NOMO-1 (cell line): Measurements from ENCODE around the gene ATF1.

Source experiments
- DNase-seq, 2 experiments: peaks; one replicate each; lab custom pipeline; 2025; ENCODE audit not compliant: unreplicated experiment in 2 of 2; lab: John Stamatoyannopoulos, UW

ATF1 gene

DNA sequence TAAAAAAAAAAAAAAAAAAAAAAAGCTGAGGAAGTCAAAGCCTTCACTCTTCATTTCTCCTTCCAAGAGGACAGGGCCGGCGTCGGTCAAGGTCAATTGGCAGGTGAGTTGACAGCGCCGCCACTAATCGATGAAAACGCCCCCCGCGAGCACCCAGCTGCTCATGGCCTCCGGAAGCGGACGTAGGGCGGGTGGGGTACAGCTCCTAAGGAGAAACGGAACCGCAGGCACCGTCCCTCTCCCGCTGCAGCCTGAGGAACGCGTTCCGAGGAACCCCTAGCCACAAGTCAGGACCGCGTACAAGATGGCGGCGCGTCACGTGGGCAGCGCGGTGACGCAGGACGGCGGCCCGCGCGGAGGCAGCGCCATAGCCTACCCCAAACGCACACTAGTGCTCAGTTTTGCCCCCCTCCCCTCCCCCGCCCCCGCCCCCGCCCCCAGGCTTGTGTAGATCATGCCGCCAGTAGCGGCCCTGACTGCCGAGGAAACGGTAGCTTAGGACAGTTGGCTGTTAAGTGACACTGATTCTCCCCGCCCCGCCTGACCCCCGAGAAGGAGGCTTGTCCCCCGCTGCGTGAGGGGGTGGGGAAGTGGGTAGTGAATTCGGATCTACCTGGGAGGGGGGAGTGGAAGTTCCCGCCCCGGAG, at the start of gene ATF1:
ATF1 (plus strand) TSS at position 463 of the 647 bp plus-strand sequence. CDS start 16,045 bp downstream, outside the sequence.
- DNase-seq, result peak; percentile 87 to 89

- DNase-seq, result no peak
Observed at GRCh38 chr12:50715174-50715573, 48.7 kb upstream of the ATF1 start.

DNA sequence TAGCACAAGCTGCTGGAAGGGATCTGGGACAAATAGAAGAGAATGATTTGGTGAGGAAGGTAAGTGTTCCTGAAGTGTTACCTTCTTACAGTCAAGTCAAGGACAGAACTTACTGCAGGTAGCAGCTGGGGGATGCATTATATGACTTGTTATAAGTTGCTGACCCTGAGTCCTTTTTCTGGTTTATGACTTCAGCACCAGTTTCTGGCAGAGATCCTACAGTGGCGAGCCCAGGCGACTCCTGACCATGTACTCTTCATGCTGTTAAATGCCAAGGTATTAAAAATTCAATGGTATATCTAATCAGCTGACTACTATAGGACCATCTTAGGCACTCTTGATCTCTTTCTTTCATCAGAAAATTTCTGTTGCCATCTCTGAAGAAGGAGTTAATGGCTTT, 45.1 kb upstream of the ATF1 start:
- no peak for DNase-seq

DNA sequence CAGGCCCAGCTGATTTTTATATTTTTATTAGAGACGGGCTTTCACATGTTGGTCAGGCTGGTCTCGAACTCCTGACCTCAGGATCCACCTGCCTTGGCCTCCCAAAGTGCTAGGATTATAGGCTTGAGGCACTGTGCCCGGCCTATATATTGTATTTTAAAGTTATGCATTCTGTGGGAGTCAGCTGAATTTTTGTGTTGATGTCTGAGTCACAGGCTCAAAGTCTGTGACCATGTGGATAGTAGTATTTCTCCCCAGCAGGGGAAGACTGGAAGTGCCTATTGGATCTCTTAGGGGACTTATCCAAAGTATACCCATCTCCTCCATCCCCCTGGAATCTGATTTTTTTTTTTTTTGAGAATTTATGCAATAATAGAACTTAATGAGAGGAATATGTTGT, 43.8 kb upstream of the ATF1 start:
- no peak for DNase-seq

- DNase-seq, result no peak
Observed at GRCh38 chr12:50720501-50720900, 43.4 kb upstream of the ATF1 start.

DNA sequence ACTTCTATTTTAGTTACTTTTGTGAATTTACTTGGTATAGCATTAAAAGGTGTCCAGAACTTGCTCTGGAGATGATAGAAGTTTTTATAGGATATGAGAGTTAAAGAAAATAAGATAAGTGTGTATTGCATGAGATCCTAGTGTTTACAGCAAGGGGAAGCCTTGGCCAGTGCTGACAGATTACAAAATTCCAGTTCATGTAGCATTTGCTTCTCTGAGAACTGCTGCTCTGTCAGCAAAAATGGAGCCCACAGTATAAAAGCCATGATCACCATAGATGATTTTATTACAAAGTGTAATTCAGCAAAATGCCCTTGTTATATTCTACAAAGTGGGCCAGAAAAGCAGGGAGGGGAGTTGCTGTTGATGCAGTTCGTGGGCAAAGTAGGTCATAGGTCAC, 40.0 kb upstream of the ATF1 start:
- no peak for DNase-seq

- no peak for DNase-seq
Observed at GRCh38 chr12:50725011-50725942, 38.6 kb upstream of the ATF1 start.

DNA sequence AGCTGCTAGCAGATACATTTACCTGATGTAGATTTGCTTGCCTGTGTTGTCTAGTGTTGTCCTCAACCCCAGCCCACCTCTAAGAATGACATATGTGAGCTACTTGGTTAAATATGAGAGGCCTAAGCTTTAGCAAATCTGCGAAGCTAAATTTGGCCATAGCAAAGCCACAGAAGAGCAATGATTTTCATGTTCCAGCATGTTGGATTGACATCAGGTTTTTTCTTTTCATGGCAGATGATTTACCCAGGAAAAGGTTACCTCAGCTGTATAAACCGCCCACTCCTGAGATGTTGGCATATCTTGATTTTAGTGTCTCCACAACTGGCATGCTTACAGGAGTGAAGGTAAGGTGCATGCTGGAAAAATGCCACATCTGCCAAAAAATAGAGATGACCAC, 36.4 kb upstream of the ATF1 start:
- DNase-seq, result no peak

DNA sequence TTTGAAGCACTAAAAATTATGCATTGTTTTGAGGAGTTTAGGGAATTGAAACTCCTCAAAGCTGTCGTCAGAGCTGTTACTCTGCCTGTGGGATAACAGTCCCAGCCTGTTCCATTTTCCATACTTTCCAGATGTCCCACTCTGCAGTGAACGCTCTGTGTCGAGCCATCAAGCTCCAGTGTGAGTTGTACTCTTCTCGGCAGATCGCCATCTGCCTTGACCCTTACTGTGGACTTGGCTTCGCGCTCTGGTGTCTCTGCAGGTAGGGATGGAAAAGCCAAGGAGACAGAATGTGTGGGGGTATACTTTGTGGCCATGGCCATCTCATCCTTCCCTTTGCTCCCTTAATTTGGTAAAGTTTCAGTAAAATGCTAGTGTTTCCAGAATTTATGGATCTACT, 35.5 kb upstream of the ATF1 start:
- DNase-seq, result no peak

- no peak for DNase-seq
Observed at GRCh38 chr12:50728841-50729240, 35.1 kb upstream of the ATF1 start.

DNA sequence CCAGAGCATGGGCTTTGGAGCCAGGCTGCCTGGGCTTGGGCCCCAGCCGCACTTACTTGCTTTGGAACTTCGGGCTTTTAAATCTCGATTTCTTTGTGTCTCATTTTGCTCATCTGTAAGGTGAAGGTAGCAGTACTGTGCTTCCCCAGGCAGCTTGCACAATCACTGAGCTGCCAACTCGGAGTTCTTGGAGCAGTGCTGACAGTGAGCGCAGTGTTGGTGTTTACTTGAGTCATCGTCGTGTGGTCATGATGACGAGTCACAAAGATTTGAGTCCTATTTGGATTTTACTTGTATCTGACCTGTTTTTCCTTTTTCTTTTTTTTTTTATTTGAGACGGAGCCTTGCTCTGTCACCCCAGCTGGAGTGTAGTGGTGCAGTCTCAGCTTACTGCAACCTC, 31.3 kb upstream of the ATF1 start:
- DNase-seq, result no peak

GRCh38 chr12:50733706-50734105, 30.2 kb upstream of the ATF1 start:
- DNase-seq, result no peak

GRCh38 chr12:50734409-50735263, 29.3 kb upstream of the ATF1 start:
- DNase-seq, result peak; percentile 3 to 17

DNA sequence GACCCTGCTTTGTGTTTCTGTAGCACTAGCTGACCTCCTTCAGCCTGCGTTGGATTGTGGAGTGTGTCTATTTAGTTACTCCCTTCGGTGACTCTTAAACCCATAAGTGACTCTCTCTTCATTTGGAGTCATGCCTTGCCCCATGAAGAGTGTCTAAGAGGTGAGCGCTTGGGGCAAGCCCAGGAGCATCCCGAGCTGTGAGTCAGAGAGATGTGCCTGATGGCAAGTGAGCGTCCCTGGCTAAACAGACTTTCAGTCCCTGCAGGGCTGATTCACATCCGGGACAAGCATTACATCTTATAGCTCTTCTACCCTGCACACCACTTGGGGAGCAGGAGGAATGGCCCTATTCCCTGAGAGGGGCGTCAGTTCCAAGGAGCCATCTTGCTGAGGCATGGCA, 24.3 kb upstream of the ATF1 start:
- no peak for DNase-seq

GRCh38 chr12:50740307-50740706, 23.6 kb upstream of the ATF1 start:
- DNase-seq, result no peak

DNA sequence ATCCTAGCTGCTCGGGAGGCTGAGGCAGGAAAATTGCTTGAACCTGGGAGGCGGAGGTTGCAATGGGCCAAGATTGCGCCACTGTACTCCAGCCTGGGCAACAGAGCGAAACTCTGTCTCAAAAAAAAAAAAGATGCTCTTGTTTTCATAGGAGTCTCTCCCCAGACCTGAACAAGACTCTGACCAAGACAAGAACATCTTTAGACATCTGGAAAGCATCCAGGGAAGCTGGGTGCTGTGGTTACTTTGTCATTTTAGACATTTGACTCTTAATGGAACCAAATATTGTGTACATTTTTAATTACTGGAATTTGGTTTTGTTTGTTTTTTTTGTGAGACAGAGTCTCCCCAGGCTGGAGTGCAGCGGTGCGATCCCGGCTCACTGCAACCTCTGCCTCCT, 21.1 kb upstream of the ATF1 start:
- DNase-seq, result no peak

DNA sequence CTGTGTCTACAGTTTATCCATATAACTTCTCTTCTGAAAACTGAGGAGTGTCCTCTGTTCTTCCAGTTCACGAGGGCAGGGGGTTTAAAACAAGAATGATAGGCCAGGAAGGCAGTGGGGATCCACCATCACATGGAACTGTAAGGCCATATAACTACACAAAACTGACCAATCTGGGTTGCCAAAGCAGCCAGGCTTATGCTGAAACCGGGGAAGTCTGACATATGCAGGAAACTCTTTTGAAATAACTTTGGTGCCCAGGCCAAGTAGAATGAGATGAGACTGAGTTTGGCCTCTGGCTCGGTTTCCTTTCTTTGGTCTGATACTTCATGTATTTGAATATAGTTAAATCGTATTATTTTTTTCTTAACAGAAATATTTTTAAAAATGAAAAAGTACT, 18.0 kb upstream of the ATF1 start:
- DNase-seq, result peak; percentile 55 to 70

DNA sequence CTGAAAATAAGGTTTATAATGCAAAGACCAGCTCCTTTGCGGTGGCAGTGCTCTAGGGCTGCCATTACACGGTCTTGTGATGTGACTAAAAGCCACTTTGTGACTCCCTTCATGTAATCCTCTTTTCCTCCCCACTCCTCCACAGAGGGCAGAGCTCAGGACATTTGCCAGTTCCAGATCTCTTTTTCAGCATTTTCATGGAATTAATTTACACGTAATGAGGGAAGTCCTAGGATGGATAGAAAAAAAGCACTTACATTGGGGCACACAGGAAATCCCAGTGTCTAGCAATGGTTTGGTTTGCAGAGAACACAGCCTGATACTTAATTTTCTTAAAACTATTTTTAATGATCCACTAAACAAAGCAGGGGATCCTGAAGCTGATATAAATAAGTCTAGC, 17.5 kb upstream of the ATF1 start:
- DNase-seq, result no peak

DNA sequence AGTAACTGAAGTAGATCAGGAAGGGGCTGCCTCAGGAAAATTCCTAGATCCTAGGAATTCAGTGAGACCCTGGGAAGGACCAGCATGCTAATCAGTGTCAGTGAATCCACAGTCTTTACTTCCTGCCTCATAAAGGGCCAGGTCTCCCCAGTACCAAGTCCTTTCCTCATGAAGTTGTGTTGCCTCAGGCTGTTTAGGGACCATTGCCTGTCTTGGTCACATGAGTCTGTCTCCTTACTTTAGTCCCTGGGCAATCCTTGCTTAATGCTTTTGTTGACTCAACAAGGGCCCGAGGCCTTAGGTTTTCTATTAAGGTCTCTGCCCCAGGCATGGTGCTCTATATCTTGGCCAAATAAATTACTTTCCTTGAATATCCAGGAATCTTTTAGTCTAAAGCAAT, 16.1 kb upstream of the ATF1 start:
- no peak for DNase-seq

GRCh38 chr12:50749459-50749882, 14.4 kb upstream of the ATF1 start:
- no peak for DNase-seq

DNA sequence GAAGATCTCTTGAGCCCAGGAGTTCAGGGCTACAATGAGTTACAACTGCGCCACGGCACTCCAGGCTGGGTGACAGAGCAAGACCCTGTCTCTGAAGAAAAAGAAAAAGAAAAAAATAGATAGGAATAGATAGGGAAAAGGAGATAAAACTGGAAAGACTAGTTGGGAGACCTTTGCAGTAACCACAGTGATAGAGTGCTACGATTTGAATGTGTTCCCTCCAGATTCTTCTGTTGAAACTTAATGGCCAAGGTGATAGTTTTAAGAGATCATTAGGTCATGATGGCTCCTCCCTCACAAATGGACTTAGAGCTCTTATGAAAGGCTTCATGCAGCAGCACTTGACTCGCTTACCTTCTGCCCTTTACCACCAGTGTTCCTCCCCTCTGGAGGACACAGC, 13.5 kb upstream of the ATF1 start:
- no peak for DNase-seq
